Middle frontal gyrus (tissue), 1 donor: ENCODE data around the gene SH3D19.
A peak's percentile ranks its signal among the peaks of the same experiment; 100 is the strongest.
"Not testable (repeated sequence)": the region's sequence is repeated elsewhere in the genome, so short reads cannot be mapped to it uniquely, and the experiment has no call there.

Source experiments
- DNase-seq: peaks from one replicate; pipeline ENCODE4 v3.0.0-alpha.2; 2015; ENCODE audit warnings: low spot score; ENCODE audit errors: extremely low spot score

SH3D19 gene

DNA sequence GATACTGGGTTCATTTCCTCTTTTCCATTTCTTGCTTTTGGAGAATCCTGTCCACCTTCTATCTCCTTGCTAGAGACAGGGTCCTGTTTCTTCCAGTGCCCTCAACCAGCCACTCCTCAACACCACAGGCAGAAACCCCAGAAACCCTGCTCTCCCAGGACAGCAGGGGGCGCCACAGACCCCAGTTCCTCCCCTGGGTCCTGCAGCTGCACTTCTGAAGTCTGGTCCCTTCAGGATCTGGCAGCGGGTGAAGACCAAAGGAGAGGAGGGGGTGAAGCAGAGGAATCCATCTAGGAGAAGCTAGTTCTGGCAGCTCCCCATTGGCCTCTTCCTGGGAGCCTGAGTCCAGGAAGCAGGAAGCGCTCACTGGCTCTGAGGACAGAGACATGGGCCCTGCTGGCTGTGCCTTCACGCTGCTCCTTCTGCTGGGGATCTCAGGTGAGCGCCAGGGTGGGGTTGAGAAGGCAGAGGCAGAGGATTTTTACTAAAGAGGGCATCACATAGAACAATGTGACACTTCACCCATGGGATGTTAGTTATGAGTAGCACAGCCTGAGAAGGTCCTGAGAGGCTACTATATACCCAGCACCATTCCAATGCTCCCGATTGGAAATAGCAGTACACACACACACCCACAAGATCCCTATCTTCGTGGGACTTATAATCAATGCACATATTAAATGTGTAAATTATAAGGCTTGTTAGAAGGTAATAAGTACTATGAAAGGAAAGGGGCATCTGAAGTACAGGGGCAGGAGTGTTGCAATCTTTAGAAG, 48.4 kb downstream of the SH3D19 start, which contains the start of gene PRSS48:
Gene PRSS48, plus strand, starts transcription at position 375 of the 776 bp plus-strand sequence. Its CDS starts 12 bp downstream, at position 387.
- peak; percentile 31 for DNase-seq

- not testable (repeated sequence) for DNase-seq
These were observed 56.5 kb downstream of the SH3D19 start for GRCh38 chr4:151268905-151269304.

DNA sequence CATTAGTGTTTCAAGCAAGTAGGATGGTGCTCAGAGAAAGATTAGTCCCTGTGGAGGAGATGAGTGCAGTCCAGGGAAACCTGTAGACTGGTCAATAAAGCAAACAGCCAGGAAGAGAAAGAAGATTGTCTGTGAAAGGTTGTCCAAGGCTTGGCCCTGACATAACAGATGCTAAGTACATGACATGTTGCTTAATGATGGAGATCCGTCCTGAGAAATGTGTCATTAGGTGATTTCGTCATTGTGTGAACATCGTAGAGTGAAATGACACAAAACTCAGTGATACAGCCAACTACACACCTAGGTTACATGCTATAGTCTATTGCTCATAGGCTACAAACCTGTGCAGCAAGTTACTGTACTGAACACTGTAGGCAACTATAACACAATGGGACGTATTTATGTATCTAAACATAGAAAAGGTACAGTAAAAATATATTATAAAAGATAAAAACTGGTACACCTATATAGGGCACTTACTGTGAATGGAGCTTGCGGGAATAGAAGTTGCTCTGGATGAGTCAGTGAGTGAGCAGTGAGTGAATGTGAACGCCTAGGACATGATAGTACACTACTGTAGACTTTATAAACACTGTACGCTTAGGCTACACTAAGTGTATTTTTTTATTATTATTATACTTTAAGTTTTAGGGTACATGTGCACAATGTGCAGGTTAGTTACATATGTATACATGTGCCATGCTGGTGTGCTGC, 57.4 kb downstream of the SH3D19 start:
- no peak for DNase-seq

DNA sequence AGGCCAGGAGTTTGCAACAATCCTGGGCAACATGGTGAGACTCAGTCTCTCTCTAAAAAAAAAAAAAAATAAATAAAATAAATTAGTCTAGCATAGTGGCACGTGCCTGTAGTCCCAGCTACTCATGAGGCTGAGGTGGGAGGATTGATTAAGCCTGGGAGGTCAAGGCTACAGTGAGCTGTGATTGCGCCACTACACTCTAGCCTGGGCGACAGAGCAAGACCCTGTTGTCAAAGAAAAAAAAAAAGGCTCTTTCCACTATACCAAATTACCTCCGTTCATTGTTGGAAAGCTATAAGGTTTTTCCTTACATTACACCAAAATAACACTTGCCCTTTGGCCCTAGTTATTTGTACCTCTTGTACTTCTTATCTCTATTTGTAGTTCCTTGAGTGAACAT, 58.3 kb downstream of the SH3D19 start:
- DNase-seq, result no peak

GRCh38 chr4:151266497-151266896, 58.9 kb downstream of the SH3D19 start:
- no peak for DNase-seq

GRCh38 chr4:151263455-151263854, 62.0 kb downstream of the SH3D19 start:
- no peak for DNase-seq

- DNase-seq, result no peak
These were observed 64.9 kb downstream of the SH3D19 start for GRCh38 chr4:151260526-151260925.

DNA sequence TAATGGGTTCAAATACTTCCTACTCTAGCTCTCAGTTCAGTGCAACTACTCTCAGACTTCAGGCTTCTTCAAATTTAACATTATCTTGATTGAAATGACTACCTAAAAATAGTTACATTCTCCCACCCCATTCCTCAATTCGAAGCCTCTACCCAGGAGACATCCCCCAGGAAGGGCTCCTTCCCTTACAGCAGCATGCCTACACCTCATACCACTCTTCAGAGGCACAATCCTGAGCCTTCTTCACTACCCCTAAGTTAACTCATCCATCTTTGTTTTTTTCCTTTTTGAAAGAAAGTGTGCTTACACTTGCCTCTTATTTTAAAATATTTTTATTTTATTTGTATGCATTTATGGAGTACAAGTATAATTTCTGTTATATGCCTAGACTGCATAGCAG, 65.7 kb downstream of the SH3D19 start:
- no peak for DNase-seq

DNA sequence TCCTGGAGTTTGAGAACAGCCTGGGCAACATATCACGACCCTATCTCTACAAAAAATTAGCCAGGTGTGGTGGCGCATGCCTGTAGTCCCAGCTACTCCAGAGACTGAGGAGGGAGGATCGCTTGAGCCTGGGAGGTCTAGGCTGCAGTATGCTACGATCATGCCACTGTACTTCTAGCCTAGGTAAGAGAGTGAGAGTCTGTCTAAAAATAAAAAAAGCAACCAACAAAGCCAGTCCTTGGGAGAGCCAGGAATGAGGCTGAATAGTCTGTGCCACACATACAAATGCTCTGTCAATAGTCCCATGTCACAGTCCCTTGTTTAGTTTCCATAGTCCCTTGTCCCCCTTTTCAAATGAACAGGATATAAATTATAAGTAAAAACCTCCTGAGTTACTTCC, 67.7 kb downstream of the SH3D19 start:
- no peak for DNase-seq

DNA sequence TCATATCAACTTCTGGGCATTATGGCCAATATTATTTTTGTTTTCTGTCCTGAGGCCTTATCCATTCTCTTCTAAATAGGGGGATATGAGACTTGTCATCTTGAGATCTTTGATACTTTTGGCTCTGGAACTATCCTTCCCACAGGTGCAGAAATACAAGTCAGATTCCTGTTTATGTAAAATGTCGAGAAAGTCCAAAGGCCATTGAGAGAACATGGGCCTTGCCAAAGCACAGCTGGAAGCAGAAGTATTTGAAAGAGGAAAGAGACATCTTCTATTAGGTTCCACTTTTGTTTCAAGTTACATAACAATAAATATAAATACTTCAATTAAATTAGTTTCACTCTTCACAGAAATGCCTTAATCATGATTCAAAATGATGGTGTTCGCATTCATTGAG, 69.3 kb downstream of the SH3D19 start:
- no peak for DNase-seq

DNA sequence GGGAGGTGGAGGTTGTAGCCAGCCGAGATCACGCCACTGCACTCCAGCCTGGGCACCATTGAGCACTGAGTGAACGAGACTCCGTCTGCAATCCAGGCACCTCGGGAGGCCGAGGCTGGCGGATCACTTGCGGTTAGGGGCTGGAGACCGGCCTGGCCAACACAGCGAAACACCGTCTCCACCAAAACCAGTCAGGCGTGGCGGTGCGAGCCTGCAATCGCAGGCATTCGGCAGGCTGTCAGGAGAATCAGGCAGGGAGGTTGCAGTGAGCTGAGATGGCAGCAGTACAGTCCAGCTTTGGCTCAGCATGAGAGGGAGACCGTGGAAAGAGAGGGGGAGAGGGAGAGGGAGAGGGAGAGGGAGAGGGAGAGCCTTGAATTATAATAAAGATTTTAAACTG, 69.7 kb downstream of the SH3D19 start:
- not testable (repeated sequence) for DNase-seq

GRCh38 chr4:151255226-151255625, 70.2 kb downstream of the SH3D19 start:
- DNase-seq, result not testable (repeated sequence)

DNA sequence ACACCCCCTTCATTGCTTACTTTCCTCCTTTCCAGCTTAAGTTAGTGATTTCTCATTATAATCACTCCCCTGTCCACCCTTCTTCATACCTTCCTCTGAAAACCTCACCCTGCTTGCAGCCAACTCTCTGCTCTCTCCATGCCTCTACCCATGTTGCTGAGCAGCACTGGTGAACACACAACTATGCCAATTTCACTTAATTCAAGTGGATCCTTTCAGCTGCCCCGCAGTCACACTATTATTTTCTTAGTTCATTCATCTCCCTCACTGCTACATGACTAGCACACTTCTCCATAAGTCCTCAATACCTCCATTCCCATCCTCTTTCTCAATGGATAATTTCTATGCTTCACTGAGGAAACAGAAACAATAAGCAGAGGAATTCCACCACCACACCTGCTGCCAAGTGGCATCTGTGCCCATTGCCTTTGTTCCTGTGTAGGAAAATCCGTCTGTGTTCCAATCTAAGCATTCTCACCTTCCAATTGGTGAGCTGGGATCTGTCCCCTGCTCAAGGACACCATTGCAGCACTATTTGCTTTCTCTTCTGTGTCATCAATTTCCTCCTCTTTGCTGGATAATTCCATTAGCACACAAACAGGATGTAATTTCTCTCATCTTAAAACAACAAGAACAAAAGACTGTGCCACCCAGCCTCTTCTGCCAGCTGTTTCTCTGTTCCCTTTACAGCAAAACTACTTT, 73.7 kb downstream of the SH3D19 start:
- no peak for DNase-seq

DNA sequence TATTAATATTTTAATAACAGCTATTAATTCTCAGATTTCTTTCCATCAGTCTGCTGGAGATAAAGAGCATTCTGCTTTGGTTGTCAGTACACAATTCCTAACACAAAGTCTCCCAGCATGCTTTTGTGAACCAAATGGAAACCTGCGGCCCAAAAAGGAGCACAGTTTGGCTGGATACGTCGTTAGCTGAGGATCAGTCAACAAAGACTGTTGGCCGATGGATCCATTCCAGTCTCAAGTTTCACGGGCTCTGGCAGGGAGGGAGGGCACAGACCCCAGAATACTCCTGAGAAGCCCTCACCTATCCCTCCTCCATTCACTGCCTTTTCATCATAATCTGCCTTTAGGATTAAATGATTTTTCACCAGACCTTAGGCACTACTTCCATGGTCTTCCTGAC, 74.7 kb downstream of the SH3D19 start:
- no peak for DNase-seq

DNA sequence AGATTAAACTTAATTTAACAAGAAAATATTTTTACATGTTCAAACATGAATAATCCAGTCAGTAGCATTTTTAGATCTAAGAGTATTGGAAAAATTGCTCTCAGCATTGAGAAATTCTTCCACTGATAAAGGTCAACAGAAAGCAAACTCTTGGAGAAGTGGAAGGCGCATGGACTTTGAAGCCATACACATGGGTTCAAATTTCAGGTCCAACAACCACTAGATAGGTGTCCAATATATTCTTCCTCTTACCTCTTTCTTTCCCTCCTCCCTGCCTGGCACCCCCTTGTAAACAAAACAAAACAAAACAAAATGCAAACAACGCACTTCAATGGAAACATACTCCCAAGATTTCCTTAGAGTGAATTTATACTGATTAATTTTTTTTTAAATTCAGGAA, 76.9 kb downstream of the SH3D19 start:
- DNase-seq, result no peak

- DNase-seq, result no peak
These were observed 78.0 kb downstream of the SH3D19 start for GRCh38 chr4:151247395-151247794.

DNA sequence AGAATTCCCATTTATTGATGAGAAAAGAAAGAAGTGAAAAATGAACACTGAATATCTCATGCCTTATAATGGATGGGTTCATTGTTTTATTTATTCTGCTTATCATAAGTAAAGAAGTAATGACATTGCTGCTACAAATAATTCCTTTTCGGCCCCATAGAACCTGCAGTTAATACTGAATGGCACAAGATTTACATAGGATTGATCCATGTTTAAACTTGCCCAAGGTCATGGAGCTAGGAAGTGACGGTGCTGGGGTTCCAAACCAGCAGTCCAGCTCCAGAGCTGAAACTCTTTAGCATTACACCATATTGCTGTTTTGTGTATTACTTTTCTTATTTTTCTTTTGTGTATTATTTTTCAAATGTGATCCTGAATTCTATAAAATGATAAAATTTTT, 78.7 kb downstream of the SH3D19 start:
- DNase-seq, result no peak

GRCh38 chr4:151242305-151242704, 83.1 kb downstream of the SH3D19 start:
- DNase-seq, result no peak

- DNase-seq, result no peak
These were observed 85.8 kb downstream of the SH3D19 start for GRCh38 chr4:151239608-151240007.

- DNase-seq, result peak; percentile 73
These were observed 86.9 kb downstream of the SH3D19 start for GRCh38 chr4:151238477-151238876.

DNA sequence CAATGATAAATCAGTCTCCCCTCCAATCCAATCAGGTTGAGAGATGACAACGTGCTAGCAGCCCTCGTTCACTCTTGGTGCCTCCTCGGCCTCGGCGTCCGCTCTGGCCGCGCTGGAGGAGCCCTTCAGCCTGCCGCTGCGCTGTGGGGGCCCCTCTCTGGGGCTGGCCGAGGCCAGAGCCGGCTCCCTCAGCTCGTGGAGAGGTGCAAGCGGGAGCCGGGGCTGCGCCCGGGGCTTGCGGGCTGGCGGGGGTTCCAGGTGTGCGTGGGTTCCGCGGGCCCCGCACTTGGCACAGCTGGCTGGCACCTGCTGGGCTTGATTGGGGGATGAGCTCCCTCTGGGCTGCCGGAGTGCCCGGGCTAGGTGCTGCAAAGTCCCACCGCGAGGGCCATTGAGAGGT, 89.4 kb downstream of the SH3D19 start:
- DNase-seq, result no peak

- DNase-seq, result not testable (repeated sequence)
These were observed 90.0 kb downstream of the SH3D19 start for GRCh38 chr4:151235373-151235772.
